K562 (cell line): ENCODE results near the gene TSSK6. TPM values are rescaled to one million over a fixed set of nuclear protein-coding genes. Genes with fewer than 3 reads are reported as not detected.

Source experiments
- CBFA2T2 ChIP-seq: fragments of 450-650 bp; conservative IDR thresholded peaks from 2 replicates; pipeline ENCODE4 v1.6.1; 2017; ENCODE audit warnings: mild to moderate bottlenecking
- MBD2 ChIP-seq: sonication (generic); IDR thresholded peaks from 2 replicates; pipeline ENCODE4 v1.6.1; 2016; ENCODE audit warnings: low read depth, borderline replicate concordance
- NCOR1 ChIP-seq: fragments of 450-650 bp; IDR thresholded peaks from 2 replicates; pipeline ENCODE4 v1.6.1; 2016; ENCODE audit warnings: mild to moderate bottlenecking, moderate library complexity
- polyA plus RNA-seq, 8 experiments: library from polyadenylated mRNA; depleted of rRNA in 4 of 8; stranded (reverse) in 5 of 8; unstranded in 3 of 8; fragments of >200 nt; fragmentation: Nextera tagmentation in 2 of 8; fragmentation: Illumina TruSeq in 1 of 8; extraction: Ambion mirVana in 2 of 8; extraction: Trizol in 1 of 8; gene quantifications; 2 replicates each; pipeline versions ENCODE4 v1.2.1 to v1.2.3, GENCODE V29; 2011 to 2014; ENCODE audit warnings: inconsistent platforms in 1 of 8, missing spikeins in 1 of 8
- total RNA-seq, 7 experiments: library from RNA; depleted of rRNA in 6 of 7; stranded (reverse); fragments of >200 nt in 6 of 7; fragmentation: Illumina TruSeq in 2 of 7; extraction: Trizol in 2 of 7; gene quantifications; 2 replicates each; pipeline versions ENCODE4 v1.2.1 to v1.2.3, GENCODE V29; 2011 to 2021; ENCODE audit warnings: low replicate concordance in 1 of 7
- TF ChIP-seq, protein P1 (sequence below): sonication (generic); formaldehyde crosslinking; IDR thresholded peaks from 2 replicates; pipeline ENCODE4 v1.8.1; 2023; ENCODE audit warnings: missing genetic modification reagents, mild to moderate bottlenecking, borderline replicate concordance
- TF ChIP-seq, protein P2 (sequence below): sonication (generic); formaldehyde crosslinking; IDR thresholded peaks from 2 replicates; pipeline ENCODE4 v1.8.0; 2023; ENCODE audit warnings: mild to moderate bottlenecking, missing genetic modification reagents
- TF ChIP-seq, protein P3 (sequence below): fragments of 450-650 bp; IDR thresholded peaks from 2 replicates; pipeline ENCODE4 v1.7.1; 2018; ENCODE audit warnings: mild to moderate bottlenecking, low read depth; ENCODE audit not compliant: partially characterized antibody
- TF ChIP-seq, protein P4 (sequence below), 2 experiments: fragments of 450-650 bp; IDR thresholded peaks; 2 replicates each; pipeline ENCODE4 v1.6.1; 2016; ENCODE audit warnings: mild to moderate bottlenecking in 2 of 2, borderline replicate concordance in 1 of 2, low read depth in 1 of 2, moderate library complexity in 1 of 2

The TSSK6 gene
- total and polyA plus RNA-seq, 9 of the 15 experiments (the other 6 are each of a cell fraction or from before 2014, with no cell fraction given) = 0.21 to 2.6 (median 1.5) TPM; not detected in 3

DNA sequence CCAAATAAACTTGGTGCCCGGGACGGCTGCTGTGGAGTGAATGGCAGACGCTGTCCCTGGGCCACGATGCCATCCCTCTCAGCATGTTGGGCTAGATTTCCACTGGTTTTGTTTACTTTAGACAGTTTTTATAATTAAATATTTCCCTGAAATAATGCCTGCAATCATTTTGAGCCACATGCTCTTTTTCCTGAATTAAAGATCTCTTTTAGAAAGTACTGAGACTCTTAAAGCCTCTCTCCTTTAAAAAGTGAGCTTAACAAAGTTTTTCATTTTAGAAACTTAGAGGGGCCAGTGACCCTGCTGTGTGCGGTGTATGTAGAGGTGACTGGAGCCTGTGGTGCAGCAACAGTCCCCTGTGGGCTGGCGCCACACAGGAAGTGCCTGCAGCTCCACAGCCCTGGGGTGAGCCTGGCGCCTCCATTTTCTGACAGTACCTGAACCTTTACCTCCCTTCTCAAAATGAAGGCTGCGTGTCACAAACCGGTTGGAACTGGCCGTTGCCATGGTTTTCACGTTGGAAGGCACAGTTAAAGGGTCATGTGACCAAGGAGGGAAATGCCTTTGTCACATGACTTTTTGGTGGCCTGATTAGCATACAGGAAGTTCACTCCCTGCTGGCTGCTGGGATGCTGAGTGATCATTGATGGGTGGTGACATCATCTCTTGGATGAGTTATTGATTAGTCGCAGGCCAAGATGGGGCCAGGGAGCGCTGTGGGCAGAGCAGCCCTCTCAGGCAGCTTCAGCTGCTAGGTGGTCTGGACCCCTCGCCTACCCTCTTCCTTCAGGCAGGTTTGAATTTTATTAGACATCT lies 26.3 kb downstream of the TSSK6 start (continued):
- TF ChIP-seq, protein P1, sequence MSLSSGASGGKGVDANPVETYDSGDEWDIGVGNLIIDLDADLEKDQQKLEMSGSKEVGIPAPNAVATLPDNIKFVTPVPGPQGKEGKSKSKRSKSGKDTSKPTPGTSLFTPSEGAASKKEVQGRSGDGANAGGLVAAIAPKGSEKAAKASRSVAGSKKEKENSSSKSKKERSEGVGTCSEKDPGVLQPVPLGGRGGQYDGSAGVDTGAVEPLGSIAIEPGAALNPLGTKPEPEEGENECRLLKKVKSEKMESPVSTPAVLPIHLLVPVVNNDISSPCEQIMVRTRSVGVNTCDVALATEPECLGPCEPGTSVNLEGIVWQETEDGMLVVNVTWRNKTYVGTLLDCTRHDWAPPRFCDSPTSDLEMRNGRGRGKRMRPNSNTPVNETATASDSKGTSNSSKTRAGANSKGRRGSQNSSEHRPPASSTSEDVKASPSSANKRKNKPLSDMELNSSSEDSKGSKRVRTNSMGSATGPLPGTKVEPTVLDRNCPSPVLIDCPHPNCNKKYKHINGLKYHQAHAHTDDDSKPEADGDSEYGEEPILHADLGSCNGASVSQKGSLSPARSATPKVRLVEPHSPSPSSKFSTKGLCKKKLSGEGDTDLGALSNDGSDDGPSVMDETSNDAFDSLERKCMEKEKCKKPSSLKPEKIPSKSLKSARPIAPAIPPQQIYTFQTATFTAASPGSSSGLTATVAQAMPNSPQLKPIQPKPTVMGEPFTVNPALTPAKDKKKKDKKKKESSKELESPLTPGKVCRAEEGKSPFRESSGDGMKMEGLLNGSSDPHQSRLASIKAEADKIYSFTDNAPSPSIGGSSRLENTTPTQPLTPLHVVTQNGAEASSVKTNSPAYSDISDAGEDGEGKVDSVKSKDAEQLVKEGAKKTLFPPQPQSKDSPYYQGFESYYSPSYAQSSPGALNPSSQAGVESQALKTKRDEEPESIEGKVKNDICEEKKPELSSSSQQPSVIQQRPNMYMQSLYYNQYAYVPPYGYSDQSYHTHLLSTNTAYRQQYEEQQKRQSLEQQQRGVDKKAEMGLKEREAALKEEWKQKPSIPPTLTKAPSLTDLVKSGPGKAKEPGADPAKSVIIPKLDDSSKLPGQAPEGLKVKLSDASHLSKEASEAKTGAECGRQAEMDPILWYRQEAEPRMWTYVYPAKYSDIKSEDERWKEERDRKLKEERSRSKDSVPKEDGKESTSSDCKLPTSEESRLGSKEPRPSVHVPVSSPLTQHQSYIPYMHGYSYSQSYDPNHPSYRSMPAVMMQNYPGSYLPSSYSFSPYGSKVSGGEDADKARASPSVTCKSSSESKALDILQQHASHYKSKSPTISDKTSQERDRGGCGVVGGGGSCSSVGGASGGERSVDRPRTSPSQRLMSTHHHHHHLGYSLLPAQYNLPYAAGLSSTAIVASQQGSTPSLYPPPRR (CRISPR knock-in tag) = no peak
- TF ChIP-seq NCOR1 = peak; percentile 9; the same call in 1 of the 2 replicates
- TF ChIP-seq, protein P2, sequence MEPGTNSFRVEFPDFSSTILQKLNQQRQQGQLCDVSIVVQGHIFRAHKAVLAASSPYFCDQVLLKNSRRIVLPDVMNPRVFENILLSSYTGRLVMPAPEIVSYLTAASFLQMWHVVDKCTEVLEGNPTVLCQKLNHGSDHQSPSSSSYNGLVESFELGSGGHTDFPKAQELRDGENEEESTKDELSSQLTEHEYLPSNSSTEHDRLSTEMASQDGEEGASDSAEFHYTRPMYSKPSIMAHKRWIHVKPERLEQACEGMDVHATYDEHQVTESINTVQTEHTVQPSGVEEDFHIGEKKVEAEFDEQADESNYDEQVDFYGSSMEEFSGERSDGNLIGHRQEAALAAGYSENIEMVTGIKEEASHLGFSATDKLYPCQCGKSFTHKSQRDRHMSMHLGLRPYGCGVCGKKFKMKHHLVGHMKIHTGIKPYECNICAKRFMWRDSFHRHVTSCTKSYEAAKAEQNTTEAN (CRISPR knock-in tag) = no peak
- TF ChIP-seq, protein P3, sequence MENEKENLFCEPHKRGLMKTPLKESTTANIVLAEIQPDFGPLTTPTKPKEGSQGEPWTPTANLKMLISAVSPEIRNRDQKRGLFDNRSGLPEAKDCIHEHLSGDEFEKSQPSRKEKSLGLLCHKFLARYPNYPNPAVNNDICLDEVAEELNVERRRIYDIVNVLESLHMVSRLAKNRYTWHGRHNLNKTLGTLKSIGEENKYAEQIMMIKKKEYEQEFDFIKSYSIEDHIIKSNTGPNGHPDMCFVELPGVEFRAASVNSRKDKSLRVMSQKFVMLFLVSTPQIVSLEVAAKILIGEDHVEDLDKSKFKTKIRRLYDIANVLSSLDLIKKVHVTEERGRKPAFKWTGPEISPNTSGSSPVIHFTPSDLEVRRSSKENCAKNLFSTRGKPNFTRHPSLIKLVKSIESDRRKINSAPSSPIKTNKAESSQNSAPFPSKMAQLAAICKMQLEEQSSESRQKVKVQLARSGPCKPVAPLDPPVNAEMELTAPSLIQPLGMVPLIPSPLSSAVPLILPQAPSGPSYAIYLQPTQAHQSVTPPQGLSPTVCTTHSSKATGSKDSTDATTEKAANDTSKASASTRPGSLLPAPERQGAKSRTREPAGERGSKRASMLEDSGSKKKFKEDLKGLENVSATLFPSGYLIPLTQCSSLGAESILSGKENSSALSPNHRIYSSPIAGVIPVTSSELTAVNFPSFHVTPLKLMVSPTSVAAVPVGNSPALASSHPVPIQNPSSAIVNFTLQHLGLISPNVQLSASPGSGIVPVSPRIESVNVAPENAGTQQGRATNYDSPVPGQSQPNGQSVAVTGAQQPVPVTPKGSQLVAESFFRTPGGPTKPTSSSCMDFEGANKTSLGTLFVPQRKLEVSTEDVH = peak; percentile 35
- TF ChIP-seq, protein P4, sequence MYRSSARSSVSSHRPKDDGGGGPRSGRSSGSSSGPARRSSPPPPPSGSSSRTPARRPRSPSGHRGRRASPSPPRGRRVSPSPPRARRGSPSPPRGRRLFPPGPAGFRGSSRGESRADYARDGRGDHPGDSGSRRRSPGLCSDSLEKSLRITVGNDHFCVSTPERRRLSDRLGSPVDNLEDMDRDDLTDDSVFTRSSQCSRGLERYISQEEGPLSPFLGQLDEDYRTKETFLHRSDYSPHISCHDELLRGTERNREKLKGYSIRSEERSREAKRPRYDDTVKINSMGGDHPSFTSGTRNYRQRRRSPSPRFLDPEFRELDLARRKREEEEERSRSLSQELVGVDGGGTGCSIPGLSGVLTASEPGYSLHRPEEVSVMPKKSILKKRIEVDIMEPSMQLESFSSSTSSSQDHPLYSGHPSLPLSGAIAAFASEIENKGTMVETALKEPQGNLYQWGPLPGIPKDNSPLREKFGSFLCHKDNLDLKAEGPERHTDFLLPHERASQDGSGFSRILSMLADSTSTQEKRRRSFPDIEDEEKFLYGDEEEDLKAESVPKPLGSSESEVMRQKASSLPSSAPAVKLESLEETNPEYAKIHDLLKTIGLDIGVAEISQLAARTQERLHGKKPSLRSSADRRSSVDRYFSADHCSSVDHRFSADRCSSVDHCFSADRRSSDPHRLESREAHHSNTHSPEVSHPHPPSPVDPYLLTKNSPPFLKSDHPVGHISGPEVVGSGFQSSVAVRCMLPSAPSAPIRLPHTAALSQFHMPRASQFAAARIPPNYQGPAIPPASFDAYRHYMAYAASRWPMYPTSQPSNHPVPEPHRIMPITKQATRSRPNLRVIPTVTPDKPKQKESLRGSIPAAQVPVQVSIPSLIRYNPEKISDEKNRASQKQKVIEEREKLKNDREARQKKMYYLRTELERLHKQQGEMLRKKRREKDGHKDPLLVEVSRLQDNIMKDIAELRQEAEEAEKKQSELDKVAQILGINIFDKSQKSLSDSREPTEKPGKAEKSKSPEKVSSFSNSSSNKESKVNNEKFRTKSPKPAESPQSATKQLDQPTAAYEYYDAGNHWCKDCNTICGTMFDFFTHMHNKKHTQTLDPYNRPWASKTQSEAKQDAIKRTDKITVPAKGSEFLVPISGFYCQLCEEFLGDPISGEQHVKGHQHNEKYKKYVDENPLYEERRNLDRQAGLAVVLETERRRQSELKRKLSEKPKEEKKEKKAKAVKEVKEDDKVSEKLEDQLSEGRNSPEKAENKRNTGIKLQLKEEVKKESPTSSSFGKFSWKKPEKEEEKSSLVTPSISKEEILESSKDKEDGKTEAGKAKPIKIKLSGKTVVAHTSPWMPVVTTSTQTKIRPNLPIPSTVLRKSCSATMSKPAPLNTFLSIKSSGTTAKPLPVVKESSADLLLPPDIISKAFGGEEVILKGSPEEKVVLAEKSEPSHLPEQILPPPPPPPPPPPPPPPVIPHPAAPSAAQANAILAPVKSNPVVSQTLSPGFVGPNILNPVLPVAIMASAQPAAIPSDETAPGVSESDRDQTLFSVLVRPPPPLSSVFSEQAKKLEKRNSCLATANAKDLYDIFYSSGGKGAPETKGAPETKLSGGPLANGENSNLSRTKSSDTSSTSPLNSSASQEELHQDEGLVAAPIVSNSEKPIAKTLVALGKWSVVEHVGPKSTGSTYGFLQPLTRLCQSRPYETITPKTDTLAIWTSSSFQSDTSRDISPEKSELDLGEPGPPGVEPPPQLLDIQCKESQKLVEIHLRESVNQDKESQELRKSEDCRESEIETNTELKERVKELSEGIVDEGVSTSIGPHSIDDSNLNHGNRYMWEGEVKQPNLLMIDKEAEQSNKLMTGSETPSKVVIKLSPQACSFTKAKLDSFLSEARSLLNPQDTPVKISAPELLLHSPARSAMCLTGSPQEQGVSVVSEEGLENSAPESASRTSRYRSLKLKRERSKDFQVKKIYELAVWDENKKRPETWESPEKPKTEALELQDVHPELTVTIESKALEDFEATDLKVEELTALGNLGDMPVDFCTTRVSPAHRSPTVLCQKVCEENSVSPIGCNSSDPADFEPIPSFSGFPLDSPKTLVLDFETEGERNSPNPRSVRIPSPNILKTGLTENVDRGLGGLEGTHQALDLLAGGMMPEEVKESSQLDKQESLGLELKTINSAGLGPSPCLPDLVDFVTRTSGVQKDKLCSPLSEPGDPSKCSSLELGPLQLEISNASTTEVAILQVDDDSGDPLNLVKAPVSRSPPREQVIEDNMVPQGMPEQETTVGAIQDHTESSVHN (IDR thresholded peaks at IDR 0.05; ENCODE audit: borderline replicate concordance in 1 of 2, low read depth in 1 of 2) = peak in 1 of 2 experiments; percentile 84; a peak in 2 of 4 replicates
- TF ChIP-seq CBFA2T2 = peak; percentile 95
- TF ChIP-seq MBD2 = 0 out of 2 replicates have a peak, but pooled peaks have one; percentile 41
